ENCODE measurements around the gene NYNRIN.
A peak's percentile ranks its signal among the peaks of the same experiment; 100 is the strongest.
"Not testable (repeated sequence)": the region's sequence is repeated elsewhere in the genome, so short reads cannot be mapped to it uniquely, and the experiment has no call there.

The NYNRIN gene

GRCh38 chr14:24398653-24399446, at the start of gene NYNRIN:
NYNRIN (plus strand) TSS chr14:24399003; CDS start chr14:24399247, 244 bp downstream.
- no peak for DNase-seq

DNA sequence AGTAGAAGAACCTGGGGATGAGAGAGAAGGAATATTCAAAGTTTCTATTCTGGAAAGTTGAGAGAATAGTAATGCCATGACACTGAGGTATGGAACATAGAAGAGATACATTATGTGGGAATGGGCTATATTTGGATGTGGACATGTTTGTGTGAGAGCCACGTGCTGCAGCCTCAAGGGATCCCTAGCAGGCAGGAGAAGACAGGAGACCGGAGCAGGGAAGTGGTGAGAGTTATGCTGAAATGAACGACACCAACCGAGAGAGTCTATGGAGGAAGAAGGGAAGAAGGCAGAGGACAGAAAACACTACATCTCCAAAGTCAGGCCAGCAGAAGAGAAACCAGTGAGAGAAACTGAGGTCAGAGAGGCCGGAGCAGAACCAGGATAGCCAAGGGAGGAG, 49.1 kb upstream of the NYNRIN start:
- no peak for DNase-seq

- DNase-seq, result no peak
Measured at GRCh38 chr14:24351517-24351916, 47.3 kb upstream of the NYNRIN start.

DNA sequence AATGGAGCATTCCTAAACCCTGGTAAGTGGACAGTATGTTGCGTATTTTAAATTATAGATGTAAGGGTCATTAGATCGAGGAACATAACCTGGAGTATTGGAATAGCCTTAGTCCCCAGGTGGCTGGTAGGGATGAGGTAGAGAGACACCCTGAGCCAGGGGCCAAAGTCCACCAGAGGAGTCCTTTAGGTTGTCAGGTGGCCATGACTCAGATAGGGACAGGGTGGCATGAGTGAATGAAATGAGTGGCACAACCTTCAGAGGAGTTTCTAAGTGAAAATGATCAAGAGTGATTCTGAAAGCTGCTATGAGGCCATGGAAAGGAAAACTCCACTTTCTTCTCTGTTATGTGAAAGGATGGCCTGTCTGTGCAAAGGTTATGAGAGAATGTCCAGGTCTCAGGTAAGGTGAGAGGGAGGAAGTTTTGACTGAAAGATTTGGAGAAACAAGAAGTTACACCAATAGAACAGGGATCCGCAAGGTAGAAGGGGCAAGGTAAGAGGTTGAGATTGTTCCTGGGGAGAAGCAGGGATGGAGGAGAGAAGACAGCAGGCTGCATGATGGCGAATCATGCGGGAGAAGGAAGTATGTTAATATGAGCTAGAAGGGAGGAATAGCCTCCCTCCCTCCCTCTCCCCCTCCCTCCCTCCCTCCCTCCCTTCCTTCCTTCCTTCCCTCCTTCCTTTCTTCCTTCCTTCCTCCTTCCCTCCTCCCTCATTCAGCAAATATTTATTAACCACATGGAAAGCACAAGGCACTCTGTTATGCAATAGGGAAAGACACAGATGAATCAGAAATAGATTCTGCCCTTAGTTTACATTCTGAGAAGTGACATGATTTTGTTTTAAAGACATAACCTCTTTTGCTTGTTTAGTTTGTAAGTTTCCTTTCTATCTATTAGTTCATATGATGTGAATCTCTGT, 45.0 kb upstream of the NYNRIN start:
- no peak for DNase-seq

DNA sequence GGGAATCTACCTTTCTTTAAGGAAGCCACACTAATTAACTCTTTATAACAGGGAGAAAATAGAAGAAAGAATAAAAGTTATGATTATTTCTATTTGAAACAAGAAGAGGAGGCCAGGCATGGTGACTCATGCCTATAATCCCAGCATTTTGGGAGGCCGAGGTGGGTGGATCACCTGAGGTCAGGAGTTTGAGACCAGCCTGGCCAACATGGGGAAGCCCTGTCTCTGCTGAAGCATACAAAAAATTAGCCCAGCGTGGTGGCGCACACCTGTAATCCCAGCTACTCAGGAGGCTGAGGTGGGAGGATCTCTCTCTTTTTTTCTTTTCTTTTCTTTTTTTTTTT, 44.3 kb upstream of the NYNRIN start:
- not testable (repeated sequence) for DNase-seq

DNA sequence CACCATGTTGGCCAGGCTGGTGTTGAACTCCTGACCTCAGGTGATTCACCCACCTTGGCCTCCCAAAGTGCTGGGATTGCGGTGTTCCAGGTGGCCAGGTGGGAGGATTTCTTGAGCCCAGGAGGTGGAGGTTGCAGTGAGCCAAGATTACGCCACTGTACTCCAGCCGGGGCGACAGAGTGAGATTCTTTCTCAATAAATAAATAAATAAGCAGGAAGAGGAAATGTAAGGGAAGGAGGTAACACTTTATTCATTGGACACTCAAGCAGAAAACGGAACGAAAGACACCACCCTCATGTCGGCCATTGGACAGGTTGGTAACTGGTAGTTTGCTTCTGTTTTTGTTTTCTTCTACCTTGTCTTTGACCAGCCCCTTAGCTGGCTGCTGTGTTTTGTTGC, 43.8 kb upstream of the NYNRIN start:
- no peak for DNase-seq

DNA sequence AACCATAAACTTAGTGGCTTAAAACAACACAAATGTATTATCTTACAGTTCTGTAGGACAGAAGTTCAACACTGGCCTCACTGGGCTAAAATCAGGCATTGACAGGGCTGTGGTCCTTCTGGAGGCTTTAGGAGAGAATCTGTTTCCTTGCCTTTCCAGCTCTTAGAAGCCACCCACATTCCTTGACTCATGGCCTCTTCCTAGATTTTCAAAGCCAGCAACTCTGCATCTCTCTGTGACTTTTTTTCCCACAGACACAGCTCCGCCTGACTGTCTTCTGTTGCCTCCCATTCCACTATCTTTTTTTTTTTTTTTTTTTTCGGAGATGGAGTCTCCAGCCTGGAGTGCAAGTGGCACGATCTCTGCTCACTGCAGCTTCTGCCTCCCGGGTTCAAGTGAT, 42.6 kb upstream of the NYNRIN start:
- DNase-seq, result no peak

- no peak for DNase-seq
Measured at GRCh38 chr14:24360281-24360680, 38.5 kb upstream of the NYNRIN start.

- no peak for DNase-seq
Measured at GRCh38 chr14:24361326-24361725, 37.5 kb upstream of the NYNRIN start.

DNA sequence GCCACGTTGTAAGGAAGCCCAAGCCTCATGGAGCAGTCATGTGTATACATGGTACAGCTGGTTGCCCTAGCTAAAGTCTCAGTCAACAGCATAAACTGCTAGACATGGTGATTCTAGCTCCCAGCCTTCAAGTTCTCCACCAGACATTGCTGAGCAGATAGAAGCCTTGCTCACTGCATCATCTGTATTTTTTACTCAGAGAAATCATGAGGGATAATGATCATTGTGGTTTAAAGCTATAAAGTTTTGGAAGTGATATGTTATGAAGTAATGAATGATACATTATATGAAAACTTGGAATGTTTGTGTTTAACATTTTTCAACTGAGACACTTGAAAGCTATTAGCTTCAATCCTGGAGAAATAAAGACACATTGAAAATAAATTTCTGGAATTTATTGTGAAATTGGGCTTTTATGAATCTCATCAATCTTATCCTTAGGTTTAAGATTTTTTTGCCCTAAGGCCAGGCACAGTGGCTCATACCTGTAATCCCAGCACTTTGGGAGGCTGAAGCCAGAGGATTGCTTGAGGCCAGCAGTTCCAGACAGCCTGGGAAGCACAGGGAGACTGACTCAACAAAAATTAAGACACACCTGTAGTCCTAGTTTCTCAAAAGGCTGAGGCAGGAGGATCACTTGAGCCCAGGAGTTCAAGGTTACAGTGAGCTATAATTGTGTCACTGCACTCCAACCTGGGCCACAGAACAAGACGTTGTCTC, 36.4 kb upstream of the NYNRIN start:
- DNase-seq, result no peak

DNA sequence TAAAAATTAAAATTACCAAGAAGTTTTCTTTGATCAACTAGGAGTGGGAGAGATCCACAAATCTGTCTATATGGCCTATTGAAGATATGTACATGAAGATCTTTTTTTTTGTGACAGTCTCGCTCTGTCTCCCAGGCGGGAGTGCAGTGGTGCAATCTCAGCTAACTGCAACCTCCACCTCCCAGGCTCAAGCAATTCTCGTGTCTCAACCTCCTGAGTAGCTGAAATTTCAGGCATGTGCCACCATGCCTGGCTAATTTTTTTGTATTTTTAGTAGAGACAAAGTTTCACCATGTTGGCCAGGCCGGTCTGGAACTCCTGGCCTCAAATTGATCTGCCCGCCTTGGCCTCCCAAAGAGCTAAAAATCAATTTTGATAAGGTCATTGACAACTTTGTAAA, 35.4 kb upstream of the NYNRIN start:
- DNase-seq, result no peak

GRCh38 chr14:24364841-24365240, 34.0 kb upstream of the NYNRIN start:
- no peak for DNase-seq

- DNase-seq, result peak; percentile 53
Measured at GRCh38 chr14:24365600-24366412, 33.0 kb upstream of the NYNRIN start.

DNA sequence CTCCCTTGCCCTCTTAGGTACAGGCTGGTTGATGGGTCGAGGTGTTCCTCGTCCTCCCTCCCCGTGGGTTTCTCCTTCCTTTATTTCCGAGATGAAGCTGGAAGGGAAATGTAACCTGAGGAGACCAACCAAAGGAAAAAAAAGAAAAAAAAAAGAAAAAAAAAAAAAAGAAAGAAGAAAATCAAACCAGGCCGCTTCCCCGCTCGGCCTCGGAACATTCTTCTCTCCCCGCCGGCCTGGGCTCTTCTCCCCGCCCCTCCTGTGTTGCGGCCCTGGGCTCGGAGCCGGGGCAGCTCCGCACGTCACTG, 32.4 kb upstream of the NYNRIN start:
- no peak for DNase-seq

DNA sequence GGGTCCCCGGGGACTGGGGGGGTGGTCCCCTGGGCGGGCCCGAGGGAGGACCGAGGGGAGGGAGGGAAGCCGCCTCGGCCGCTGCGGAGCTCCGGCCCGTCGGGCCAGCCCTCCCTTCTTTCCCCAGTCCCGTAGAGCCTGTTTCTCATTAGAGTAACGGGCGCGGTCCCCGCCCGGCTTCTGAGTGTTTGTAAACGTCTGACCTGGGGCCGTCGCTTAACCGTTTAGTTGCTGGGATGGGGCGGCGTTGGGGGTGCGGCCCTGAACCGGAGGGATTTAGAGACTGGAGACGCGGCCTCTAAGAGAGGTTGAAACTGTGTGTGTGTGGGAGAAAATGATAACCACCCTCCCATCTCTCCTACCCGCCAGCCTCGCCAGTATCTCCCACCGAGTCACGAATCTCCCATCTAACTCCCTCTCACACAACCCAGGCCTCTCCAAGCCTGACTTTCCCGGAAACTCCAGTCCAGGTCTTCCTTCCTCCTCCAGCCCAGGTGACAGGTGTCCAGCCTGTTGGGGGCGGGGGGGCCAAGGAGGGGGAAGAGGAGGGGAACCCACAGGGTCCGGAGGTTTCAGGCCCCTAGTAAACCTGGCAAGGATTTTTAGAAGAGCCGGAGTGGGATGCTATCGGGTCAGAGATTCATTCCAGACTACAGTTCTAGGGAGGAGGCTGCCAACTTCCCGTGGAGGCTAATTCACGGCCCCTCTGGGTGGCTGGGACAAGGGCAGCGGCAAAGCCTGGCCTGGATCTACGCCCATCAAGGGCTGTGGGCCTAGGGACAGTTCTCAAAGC, 31.9 kb upstream of the NYNRIN start:
- DNase-seq, result peak; percentile 76

DNA sequence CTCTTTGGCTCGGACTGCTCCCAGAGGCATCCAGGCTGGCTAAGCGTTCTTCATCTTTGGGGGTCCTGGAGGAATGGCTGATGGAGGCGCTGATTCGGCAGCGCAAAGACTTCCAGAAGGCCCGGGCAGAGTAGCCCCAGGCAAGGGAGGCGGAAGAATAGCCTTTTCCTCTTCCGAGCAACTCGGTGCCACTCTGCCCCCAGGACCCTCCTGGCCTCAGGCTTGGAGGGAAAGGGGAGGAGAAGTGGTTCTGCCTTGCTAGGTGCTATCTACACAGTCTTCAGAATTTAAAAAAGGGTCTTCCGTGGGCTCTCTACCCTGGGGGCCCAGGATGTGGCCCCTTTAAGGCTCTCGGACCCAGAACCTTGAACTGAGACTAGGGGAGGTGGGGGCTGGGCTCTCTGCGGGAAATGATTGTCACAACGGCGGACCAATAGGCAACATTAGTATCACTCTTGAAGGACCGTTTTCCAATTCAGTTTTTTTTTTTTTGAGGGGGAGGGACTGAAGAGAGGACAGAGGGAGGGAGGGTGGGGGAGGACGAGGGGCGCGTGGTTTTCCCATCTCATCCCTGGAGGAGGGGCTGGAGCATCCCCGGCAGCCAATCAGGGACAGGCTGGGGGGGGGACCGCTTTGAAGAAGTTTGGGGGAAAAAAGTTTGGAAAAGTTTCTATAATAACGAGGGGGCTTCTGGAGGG, 31.1 kb upstream of the NYNRIN start, which contains the start of gene NFATC4:
Gene NFATC4, plus strand, starts transcription at position 671 of the 698 bp plus-strand sequence. CDS start 157 bp downstream, outside the sequence.
- peak; percentile 80 for DNase-seq

- DNase-seq, result no peak
Measured at GRCh38 chr14:24368212-24368561, 30.6 kb upstream of the NYNRIN start.

DNA sequence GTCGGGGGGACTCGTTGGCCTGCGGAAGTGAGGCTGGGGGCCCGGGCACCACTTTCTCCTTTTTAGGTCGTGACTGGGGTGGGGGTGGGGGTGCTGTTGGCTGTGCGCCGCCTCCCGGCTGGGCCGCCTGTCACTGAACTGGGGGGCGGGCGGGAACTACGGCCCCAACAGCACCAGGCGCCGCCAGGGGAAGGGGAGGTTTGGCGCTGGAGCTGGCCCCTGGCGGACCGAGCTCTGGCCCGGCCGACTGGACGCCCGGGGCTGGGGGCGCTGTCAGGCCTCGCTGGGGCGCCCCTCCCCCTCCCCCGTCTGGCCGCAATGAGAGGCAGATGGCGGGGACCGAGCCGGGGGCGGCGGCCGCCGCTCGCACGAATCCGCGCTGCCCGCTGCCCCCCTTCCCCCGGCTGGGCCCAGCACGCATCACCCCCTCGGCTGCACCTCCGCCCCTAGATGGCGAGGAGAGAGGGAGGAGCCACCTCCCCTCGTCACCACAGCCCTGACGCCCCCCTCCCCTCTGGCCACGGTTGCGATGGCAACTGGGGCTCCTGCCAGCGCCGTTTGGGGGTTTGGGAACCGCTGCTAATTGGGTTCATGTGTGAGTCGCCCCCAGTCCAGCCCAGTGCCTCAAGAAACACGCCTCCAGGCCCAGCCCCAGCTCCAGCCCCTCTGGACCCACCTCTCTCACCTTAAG, 30.1 kb upstream of the NYNRIN start:
- DNase-seq, result peak; percentile 34

- DNase-seq, result no peak
Measured at GRCh38 chr14:24369463-24369862, 29.3 kb upstream of the NYNRIN start.

- no peak for DNase-seq
Measured at GRCh38 chr14:24369907-24370687, 28.7 kb upstream of the NYNRIN start.

Data from T1000 (cell line).